Measurements from ENCODE around the gene CREB3L1. TPM values are rescaled to one million over a fixed set of nuclear protein-coding genes. Genes with fewer than 3 reads are reported as not detected.
"Not testable (repeated sequence)": the region's sequence is repeated elsewhere in the genome, so short reads cannot be mapped to it uniquely, and the experiment has no call there.

The CREB3L1 gene
- polyA plus RNA-seq, 3 donors: 11.4 to 15.5 (median 13.2) TPM

DNA sequence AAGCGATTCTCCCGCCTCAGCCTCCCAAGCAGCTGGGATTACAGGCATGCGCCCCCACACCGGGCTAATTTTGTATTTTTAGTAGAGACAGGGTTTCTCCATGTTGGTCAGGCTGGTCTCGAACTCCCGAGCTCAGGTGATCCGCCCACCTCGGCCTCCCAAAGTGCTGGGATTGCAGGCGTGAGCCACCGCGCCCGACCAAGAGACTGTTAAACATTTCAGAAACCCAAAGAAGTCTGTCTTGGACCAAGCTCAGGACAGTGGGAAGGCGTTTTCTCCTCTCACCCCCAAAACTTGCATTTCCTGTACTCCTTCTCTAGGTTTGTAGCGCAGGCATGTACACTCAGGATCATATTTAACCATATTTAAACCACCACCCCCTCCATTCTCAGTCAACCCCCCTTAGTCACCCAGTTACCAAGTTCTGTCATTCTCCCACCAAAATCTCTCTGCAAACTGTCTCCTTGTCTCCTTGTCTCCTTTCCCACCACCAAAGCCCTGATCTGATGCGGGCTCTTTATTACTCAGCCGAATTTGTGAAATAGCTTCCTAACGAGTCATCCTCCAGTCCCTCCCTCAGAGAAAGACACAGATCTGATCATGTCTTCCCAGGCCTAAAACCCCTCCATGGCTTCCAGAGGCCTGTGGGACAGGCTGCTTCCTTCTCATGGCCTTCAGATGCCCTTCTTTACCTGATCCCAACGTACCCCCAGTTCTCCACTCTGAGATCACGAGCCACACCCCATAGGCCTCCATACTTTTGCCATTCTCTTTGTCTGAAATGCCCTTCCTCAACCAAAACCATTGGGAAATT is 29.0 kb upstream of the CREB3L1 start:
- DNase-seq (ENCODE audit: low read depth in 3 of 3, low spot score in 2 of 3): no peak

DNA sequence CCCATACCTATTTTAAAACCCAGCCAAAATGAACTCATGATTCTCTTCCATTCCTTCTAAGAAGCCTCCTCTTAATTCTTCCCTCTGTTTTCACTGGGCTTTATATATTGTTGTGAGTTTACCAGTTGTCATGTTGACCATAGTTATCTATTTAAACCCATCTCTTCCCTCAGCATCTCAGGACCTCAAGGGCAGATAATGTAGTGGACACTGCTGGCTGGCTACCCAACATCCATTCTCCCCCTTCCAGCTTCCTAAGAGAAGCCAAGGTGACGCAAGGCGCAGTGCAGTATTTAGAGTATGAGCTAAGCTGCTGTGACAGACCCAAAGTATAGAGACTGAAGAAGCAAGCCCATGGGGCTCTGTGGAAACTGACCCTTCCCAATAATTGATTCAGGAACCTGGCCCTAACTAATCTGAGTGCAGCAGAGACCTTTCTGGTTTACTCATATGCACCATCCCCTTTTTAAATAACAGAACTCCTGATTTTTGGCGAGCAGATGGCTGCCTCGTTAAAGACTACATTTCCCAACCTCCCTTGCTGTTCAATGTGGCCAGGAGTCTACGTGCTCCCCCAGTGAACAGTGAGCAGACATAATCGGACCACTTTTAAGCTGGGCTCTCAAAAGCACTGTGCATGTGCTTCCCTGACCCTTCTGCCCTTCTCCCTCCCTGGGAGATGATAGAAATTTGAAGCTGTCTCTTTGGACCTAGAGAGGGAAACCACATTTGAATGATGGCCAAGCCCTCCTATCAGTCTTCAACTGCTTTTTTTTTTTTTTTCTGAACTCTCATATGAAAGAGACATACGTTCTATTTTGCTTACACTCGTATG is 28.1 kb upstream of the CREB3L1 start:
- no peak for DNase-seq (ENCODE audit: low read depth in 3 of 3, low spot score in 2 of 3)

DNA sequence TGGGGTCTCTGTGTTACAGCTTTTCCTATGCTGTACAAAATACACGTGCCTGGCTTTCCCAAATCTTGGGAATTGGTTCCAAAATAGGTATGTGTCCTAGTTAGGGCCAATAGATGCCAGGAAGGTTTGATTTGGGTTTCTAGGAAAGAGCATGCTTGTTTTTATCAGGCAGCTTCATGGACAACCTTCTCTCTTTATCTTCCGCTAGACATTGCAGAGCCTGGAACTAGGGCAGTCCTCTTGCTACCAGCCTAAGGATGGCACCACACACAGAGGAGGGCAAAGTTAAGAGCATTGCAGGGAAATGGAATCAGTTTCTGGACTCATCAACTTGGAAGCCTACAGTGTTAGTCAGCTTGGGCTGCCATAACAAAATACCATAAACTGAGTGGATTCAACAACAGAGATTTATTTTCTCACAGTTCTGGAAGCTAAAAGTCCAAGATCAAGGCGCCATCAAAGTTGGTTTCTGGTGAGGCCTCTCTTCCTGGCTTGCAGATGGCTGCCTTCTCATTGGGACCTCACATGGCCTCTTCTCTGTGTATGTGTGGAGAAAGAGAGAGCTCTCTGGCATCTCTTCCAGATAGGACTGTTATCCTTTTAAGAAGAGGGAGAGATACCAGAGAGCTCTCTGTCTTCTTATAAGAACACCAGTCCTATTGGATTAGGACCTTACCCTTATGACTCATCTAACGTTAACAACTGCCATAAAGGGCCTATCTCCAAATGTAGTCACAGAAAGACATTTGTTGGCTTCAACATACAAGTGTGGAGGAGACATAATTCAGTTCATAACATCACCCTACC is 27.3 kb upstream of the CREB3L1 start:
- DNase-seq (ENCODE audit: low read depth in 3 of 3, low spot score in 2 of 3): no peak

DNA sequence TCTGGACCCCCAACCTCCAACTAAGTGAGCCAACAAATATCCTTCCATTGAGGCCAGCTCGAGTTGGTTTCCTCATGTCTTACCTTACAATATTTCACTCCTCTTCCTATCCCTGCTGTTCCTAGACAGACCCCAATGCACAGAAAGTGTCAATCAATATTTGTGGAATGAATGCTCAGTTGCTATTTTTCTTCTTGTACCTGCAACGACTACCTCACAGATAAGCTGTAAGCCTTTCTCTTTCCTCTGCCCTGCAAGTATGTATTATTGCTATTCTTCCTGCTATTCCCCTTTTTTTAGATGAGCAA is 26.8 kb upstream of the CREB3L1 start:
- no peak for DNase-seq (ENCODE audit: low read depth in 3 of 3, low spot score in 2 of 3)

DNA sequence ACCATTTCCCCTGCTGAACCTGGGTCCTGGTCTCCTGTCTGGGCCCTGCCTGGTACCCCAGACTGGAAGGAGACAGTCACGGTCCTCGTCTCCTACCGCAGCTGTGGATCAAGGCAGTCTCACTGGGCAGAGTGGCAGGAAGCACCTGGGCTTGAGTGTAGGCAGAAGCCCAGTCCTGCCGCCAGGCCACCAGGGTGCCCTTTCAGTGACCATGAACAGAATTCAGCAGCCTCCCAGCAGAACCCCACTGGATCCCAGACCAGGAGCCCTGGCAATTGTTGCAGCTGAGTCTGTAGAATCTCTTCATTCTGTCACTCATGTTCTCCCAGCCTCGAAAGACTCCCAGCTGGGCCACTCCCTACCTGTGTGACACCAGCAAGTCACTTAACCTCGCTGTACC is 25.5 kb upstream of the CREB3L1 start:
- DNase-seq (ENCODE audit: low read depth in 3 of 3, low spot score in 2 of 3): no peak

DNA sequence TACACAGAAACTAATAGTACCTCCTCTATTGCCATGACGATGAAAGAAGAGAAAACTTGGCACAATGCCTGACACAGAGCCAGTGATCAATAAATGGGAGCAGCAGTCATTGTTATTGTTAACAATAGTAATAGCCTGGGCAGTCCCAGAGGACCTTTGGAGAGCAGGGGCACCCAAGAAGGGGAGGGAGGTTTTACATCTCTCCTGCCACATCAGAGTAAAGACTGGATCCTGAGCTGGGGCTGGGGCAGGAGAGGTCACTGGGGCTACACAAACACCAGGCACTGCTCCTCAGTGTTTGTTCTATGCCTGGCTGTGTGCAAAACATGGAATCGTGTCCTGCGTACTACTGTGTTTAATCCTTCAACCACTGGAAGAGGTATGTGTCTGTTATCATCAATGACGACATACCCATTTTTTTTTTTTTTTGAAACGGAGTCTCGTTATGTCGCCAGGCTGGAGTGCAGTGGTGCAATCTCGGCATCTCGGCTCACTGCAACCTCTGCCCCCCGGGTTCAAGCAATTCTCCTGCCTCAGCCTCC is 25.0 kb upstream of the CREB3L1 start:
- no peak for DNase-seq (ENCODE audit: low read depth in 3 of 3, low spot score in 2 of 3)

DNA sequence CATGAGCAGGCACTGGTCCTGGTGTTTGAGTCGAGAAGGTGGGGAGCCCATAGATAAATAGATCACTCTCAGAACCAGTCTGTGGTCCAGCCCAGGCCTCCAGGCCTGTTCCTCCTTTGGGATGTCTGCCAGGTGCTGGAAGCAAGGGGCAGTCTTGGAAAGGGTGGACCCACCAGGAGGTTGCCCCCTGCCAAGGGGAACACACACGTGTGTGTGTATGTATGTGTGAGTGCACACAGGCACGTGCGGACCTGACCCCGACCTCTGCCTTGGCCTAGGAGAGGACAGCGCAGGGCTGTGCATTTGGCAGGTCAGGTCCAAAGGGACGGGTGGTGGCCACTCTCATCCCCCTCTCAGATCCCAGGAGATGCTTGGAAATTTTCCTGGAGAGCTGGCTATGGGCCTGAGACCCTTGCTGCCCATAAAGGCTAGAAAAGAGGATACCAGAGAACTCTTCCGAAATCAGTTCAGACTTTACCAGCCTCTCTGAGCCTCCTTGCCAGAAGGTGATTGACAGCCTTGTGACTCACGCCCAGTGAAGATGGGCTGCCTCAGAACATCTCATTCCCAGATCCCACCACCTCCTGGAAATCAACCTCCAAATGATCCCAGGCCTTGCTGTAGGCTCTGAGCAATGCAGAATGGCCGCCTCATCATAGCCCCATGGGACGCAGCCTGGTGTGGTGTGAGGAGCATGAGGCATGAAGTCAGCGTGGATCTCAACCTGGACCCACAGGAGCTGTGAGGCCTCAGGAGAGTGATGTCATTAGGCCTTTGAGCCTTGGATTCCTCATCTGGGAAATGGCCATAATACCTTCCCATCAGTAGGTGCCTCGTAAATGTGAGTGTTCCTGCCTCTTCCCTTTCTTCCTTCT is 24.0 kb upstream of the CREB3L1 start:
- DNase-seq (ENCODE audit: low read depth in 3 of 3, low spot score in 2 of 3): no peak

DNA sequence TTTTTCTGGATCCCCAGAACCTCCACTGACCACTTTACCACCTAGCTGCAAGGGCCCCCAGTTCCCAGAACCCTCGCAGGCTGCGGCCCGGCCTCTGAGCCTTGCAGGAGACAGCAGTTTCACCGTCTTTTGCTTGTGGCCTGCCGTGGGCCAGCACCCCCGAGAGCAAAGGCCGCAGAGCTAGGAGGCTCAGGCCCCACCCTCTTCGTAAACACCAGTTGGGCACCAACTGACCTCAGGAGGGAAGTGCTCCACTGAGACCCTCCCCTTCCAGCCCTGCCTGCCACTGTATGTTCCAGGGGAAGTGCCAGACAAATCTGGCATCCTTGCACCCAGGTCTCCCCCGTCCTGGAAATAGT is 23.4 kb upstream of the CREB3L1 start:
- DNase-seq (ENCODE audit: low read depth in 3 of 3, low spot score in 2 of 3): no peak

DNA sequence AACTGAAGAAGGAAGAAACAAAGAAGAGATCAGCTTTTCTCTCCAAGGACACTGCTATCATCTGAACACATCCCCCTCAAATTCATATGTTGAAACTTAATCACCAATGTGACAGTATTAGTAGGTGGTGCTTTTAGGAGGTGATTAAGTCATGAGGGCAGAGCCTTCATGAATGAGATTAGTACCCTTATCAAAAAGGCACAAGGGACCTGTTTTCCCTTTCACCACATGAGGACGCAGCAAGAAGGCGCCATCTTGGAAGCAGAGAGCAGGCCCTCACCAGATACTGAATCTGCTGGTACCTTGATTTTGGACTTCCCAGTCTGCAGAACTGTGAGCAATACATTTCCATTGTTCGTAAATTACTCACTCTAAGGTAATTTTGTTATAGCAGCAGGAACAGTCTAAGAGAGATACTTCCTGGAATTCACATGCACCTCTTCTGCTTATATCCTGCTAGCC is 20.9 kb upstream of the CREB3L1 start:
- no peak for DNase-seq (ENCODE audit: low read depth in 3 of 3, low spot score in 2 of 3)

DNA sequence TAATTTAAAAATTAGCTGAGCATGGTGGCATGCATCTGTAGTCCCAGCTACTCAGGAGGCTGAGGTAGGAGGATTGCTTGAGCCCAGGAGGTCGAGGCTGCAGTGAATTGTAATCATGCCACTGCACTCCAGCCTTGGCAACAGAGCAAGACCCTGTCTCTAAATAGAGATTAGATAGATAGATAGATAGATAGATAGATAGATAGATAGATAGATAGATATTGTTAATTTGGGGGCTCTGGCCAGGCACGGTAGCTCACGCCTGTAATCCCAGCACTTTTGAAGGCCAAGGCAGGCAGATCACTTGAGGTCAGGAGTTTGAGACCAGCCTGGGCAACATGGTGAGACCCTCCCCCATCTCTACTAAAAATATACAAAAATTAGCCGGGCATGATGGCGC is 18.1 kb upstream of the CREB3L1 start:
- DNase-seq (ENCODE audit: low read depth in 3 of 3, low spot score in 2 of 3): not testable (repeated sequence)

DNA sequence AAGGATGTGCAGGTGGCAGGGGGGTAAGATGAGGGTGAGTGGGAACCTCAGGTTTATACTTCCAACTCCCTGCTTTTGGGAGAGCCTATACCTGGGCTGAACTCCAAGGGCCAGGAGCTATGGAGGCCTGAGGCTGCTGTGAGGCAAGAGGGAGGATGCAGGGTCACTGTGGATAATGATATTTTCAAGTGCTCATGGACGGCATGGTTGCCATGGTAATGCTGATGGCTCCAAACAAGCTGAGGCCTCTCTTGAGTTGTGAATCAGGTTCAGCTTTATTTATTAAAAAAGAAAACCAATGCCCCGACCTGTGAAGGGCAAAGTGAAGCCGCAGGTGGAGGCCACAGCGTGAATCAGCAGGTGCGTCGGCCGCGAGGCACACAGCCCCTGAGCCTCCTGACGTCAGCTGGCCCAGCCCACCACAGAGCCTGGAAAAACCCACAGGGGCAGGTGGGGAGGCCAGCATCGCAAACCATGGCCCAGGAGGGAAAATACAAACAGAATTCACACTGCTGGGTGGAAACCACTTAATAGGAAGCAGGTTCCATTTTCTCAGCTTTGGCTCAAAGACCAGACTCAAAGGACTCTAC is 17.4 kb upstream of the CREB3L1 start:
- no peak for DNase-seq (ENCODE audit: low read depth in 3 of 3, low spot score in 2 of 3)

DNA sequence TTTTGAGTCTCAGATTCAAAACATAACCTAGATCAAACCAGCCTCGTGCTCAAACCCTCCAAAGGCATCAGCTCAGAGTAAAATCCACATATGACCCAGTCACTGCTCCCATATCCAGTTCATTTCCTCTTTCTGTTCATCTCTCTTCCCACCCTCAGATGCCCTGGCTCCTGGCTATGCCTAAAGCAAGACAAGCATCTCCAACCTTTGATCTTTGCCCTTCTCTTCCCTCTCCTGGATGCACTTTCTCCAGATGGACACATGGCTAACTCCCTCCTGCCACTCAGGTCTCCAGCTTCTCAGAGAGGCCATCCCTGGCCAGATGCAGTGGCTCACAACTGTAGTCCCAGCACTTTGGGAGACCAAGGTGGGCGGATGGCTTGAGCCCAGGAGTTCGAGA is 14.3 kb upstream of the CREB3L1 start:
- DNase-seq (ENCODE audit: low read depth in 3 of 3, low spot score in 2 of 3): no peak

DNA sequence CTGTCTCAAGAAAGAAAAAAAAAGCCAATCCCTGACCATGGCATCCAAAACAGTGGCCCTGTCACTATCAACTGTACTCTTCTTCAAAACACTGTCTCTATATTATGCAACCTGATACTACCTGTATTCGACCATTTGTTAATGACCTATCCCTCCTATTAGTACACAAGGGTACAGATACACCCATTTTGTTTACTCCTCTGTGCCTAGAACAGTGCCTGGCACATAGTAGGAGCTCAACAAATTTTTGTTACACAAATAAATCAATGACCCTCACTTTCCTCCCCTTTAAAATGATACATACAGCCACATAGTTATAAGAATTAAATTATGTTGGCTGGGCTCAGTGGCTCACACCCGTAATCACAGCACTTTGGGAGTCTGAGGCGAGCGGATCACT is 13.4 kb upstream of the CREB3L1 start:
- no peak for DNase-seq (ENCODE audit: low read depth in 3 of 3, low spot score in 2 of 3)

DNA sequence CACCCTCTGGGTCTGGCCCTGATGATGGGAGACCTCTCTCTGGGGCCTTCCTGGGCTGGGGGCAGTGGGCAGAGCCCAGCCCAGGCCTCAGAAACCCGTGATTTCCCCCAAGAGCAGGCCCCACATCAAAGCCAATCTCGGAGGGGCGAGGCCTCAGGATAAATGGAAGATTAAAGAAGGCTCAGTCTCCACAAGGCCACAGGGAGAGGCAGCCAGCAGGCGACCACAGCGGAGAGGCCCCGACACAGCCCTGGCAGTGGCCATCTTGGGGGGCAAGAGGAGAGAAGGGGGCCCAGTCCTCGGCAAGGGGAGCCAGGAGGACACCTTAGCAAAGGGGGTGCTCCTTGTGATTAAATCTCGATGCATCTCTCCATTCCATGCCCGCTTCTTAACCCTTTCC is 12.5 kb upstream of the CREB3L1 start:
- DNase-seq (ENCODE audit: low read depth in 3 of 3, low spot score in 2 of 3): no peak

DNA sequence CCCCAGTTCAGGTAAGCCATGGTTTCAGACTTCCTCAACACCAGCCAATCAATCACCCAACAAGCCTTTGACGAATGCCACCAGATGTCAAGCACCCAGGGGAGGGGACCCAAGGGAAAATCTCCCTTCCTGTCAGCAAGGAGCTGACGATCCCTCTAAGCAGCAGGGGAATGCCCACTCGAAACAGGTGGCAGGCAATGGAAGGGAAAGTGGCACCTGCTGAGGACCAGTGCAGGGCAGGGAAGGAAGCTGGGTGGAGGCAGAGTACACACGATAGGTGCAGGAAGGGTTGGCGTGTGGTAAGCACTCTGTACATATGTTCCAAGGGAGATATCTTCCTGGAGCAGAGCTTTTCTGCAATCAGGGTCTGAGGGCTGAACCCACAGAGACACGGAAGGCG is 11.7 kb upstream of the CREB3L1 start:
- no peak for DNase-seq (ENCODE audit: low read depth in 3 of 3, low spot score in 2 of 3)

DNA sequence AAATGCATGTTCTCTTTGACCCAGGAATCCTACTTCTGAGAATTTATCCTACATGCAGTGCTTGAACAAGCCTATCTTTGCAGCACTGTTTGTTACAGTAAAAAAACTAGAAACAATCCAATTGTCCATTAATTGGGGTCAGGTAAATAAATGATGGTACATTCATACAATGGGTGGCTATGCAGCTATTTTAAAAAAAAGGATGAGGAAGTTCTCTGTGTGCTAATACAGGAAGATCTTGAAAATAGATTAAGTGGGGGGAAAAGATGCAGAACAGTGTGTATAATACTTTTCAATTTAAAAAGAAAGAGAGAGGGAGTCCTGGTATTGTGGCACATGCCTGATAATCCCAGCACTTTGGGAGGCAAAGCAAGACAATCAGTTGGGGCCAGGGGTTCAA is 9.5 kb upstream of the CREB3L1 start:
- DNase-seq (ENCODE audit: low read depth in 3 of 3, low spot score in 2 of 3): no peak

DNA sequence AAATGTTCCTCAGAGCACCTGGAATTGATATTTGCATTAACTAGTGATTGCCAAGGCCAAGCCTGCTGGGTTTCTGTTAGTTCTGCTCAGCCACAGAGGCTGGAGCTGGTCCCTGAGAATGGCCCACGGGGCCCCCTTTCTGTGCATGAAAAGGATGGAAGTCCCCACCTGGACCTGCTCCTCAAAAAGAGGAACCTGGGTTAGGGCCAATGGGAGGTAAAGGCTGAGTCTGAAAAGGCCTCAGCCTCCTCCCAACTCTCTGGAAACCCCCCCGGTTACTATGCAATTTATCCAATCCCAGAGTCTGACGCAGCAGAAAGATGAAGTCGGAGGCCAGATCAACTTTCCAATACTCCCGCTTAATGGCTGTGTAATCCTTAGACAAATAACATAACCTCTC is 6.8 kb upstream of the CREB3L1 start:
- DNase-seq (ENCODE audit: low read depth in 3 of 3, low spot score in 2 of 3): no peak

DNA sequence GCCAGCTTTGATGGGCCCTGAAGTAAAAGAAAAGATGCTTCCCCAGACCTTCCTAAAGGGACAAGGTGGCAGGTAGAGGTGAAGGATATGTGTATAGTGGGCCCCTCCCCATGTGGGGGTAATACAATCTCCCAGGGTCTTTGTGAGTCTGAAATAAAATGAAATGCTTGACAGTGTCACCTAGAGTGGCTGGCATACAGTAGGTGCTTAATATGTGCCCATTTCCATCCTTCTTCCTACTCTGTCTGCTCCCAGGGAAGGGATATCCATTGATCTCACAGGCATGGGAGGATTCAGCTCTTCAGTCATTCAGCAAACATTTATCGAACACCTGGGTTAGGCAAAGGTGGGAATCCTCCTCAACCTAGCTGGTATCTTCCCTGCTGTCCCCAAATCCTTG is 6.1 kb upstream of the CREB3L1 start:
- DNase-seq (ENCODE audit: low read depth in 3 of 3, low spot score in 2 of 3): no peak

DNA sequence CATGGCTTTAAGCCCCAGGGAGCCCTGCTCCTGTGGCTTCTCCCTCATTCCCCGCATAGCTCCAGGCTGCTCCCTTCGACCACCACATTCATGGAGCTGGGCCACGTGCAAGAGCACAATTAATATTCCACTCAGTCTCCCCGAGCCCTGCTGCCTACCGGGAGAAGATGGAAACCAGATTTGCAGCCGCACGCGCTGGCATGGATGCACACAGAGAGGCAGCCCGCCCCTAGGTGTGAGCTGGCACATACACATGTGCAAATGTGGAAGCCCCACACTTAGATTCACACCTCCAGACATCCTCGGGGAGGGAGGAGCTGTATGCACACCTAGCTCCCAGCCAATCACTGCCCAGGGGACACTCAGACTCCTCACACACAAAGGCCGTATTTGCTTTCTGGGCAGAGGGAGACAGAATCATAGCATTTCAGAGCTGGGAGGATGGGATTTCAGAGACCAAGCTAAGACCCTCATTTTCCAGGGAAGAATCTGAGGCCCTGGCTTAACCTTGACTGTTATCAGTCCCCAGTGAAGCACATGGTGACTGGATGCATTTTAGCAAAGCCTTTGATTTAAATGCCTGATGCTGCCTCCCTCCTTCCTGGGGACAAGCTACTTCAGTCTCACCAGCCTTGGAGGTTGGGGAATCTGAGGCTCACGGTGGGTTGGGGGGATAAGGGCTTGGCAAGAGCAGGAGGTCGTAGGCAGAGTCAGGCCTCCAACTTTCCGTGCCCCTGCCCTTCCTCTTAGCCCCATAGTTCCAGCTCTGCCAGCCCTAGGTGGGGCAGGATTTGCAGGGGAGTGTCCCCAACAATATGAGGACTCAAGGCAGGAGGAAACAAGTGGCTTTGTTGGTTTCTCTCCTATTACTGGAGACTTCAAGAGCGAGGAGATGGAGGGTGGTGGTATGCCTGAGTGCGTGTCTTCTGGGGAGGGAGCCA is 5.3 kb upstream of the CREB3L1 start:
- no peak for DNase-seq (ENCODE audit: low read depth in 3 of 3, low spot score in 2 of 3)

Data from right renal cortex interstitium (tissue), 3 donors.